Lung (tissue), 12 donors: ENCODE results near the gene GRK6. TPM values are rescaled to one million over a fixed set of nuclear protein-coding genes. Genes with fewer than 3 reads are reported as not detected.

ENCODE experiments used
- ATAC-seq: fragments of 200-7000 bp; cut with Tn5 transposase; one replicate; pipeline ENCODE4 v1.9.1; 2020; ENCODE audit warnings: moderate number of reproducible peaks; ENCODE audit not compliant: insufficient read depth, low FRiP score
- DNase-seq, 3 donors: peaks; one replicate each; pipeline ENCODE4 v3.0.0-alpha.2; 2013 to 2017
- H3K27ac ChIP-seq, 2 donors: one replicate each; pipeline ENCODE4 v1.5.1; 2013; ENCODE audit warnings: mild to moderate bottlenecking in 2 of 2, moderate library complexity in 2 of 2, control low read depth in 1 of 2, inconsistent platforms in 1 of 2, low read depth in 1 of 2, low read length in 1 of 2
- H3K27me3 ChIP-seq, 3 donors: one replicate each; pipeline ENCODE4 v1.5.1; 2013; ENCODE audit warnings: low read length in 2 of 3; ENCODE audit not compliant: control insufficient read depth in 3 of 3, insufficient read depth in 3 of 3
- H3K36me3 ChIP-seq, 4 donors: one replicate each; pipeline ENCODE4 v1.5.1; 2013; ENCODE audit warnings: low read length in 4 of 4, mild to moderate bottlenecking in 1 of 4, moderate library complexity in 1 of 4; ENCODE audit not compliant: control insufficient read depth in 4 of 4, insufficient read depth in 4 of 4
- H3K4me1 ChIP-seq, 5 donors: one replicate each; pipeline ENCODE4 v1.5.1; 2013; ENCODE audit warnings: low read length in 5 of 5, mild to moderate bottlenecking in 2 of 5, moderate library complexity in 1 of 5; ENCODE audit not compliant: control insufficient read depth in 5 of 5, insufficient read depth in 5 of 5
- H3K4me3 ChIP-seq: one replicate; pipeline ENCODE4 v1.5.1; 2013; ENCODE audit warnings: mild to moderate bottlenecking, control low read depth, moderate library complexity
- H3K9ac ChIP-seq, 2 donors: one replicate each; pipeline ENCODE4 v1.5.1; 2013; ENCODE audit warnings: low read length in 2 of 2, control low read depth in 1 of 2; ENCODE audit not compliant: insufficient read depth in 1 of 2
- H3K9me3 ChIP-seq, 4 donors: one replicate each; pipeline ENCODE4 v1.5.1; 2013; ENCODE audit warnings: low read length in 3 of 4, mild to moderate bottlenecking in 1 of 4, moderate library complexity in 1 of 4; ENCODE audit not compliant: control insufficient read depth in 4 of 4, insufficient read depth in 3 of 4
- CTCF ChIP-seq: IDR thresholded peaks from 2 replicates; pipeline ENCODE4 v1.5.1; 2012; ENCODE audit warnings: mild to moderate bottlenecking; ENCODE audit errors: control extremely low read depth, extremely low read depth
- WGBS, 2 donors: extraction: QIAGEN DNeasy Blood & Tissue Kit; methylation state at CpG; one replicate each; pipeline ENCODE4 v1.1.7; 2013; 5-methylcytosine and 5-hydroxymethylcytosine counted together
- polyA plus RNA-seq, 2 donors: library from polyadenylated mRNA; stranded (reverse); fragments of 200-250 nt; gene quantifications; one replicate each; pipeline ENCODE4 v1.2.1, GENCODE V29; 2013
- total RNA-seq, 2 donors: library from RNA; depleted of rRNA in 1 of 2; stranded (reverse); fragments of >200 nt in 1 of 2; gene quantifications; one replicate each; pipeline ENCODE4 v1.2.1, GENCODE V29; 2014 to 2021
- donor health status: control.
- donor health status: control.
- donor health status: Bipolar disorder and iron deficiency.
- donor health status: healthy.
- donor health status: DM: yes; HTN: yes; CAD: no.

Gene GRK6
- total and polyA plus RNA-seq, 4 donors = 20.7 to 68.0 (median 40.3) TPM

- peaks cover 0 to 2% (median 0%) of the 10 kb centered on the region in 3 donors for H3K27me3 ChIP-seq
- no peak for TF ChIP-seq CTCF
- no peak overlapping the region for H3K27ac ChIP-seq
- no peaks in the 10 kb centered on the region for H3K36me3 ChIP-seq
- ATAC-seq (no peak), DNase-seq (no peak)
- H3K9me3 ChIP-seq = no peaks in the 10 kb centered on the region
- no peak overlapping the region for H3K9ac ChIP-seq
- H3K4me3 ChIP-seq = no peak overlapping the region
- peaks cover 0 to 3% (median 0%) of the 10 kb centered on the region in 5 donors for H3K4me1 ChIP-seq
- 92 to 96% methylated on average over 6 of the region's 6 CpGs for WGBS, 2 donors
These were observed 45.7 kb upstream of the GRK6 start for GRCh38 chr5:177380805-177381126.

- Histone ChIP-seq H3K27me3 (peaks cover 0 to 6% (median 0%) of the 10 kb centered on the region in 3 donors), H3K9ac (no peak overlapping the region), H3K4me1 (peaks cover 0 to 3% (median 0%) of the 10 kb centered on the region in 5 donors), H3K4me3 (no peak overlapping the region), H3K27ac (no peak overlapping the region), H3K9me3 (no peaks in the 10 kb centered on the region), H3K36me3 (no peaks in the 10 kb centered on the region)
- DNase-seq = peak; percentile 36 to 64 (median 46)
- TF ChIP-seq CTCF = no peak
- WGBS, 2 donors = 20 to 34% methylated on average over 11 of the region's 11 CpGs
- no peak for ATAC-seq
These were observed 44.0 kb upstream of the GRK6 start for GRCh38 chr5:177382423-177383029.

- Histone ChIP-seq H3K4me3 (no peak overlapping the region), H3K27ac (no peak overlapping the region), H3K36me3 (no peaks in the 10 kb centered on the region), H3K9ac (no peak overlapping the region), H3K27me3 (peaks cover 0 to 6% (median 0%) of the 10 kb centered on the region in 3 donors), H3K4me1 (peaks cover 0 to 3% (median 0%) of the 10 kb centered on the region in 5 donors), H3K9me3 (no peaks in the 10 kb centered on the region)
- 83 to 96% methylated on average over 9 of the region's 9 CpGs for WGBS, 2 donors
- ATAC-seq = no peak
- DNase-seq = no peak
- no peak for TF ChIP-seq CTCF
These were observed 43.3 kb upstream of the GRK6 start for GRCh38 chr5:177383181-177383580.

- H3K4me3 ChIP-seq = no peak within 1 kb of the TSS
- ATAC-seq (no peak), DNase-seq (no peak)
- H3K27ac ChIP-seq = no peak within 1 kb of the TSS
- 70 to 86% methylated on average over 4 of the region's 4 CpGs for WGBS, 2 donors
- H3K9me3 ChIP-seq = no peaks in the 10 kb centered on the region
- H3K4me1 ChIP-seq = peaks cover 0 to 3% (median 0%) of the 10 kb centered on the region in 5 donors
- H3K36me3 ChIP-seq = no peaks in the 10 kb centered on the region
- TF ChIP-seq CTCF = no peak
- H3K9ac ChIP-seq = no peak within 1 kb of the TSS
- peaks cover 0 to 6% (median 0%) of the 10 kb centered on the region in 3 donors for H3K27me3 ChIP-seq
These were observed 42.3 kb upstream of the GRK6 start, which contains the start of gene SLC34A1 for GRCh38 chr5:177384134-177384533. TSS of gene SLC34A1 (plus strand) at chr5:177384434. CDS start at chr5:177385742, 1,308 bp downstream.
